HG02623 (cell line): Measurements from ENCODE around the gene SLCO4A1.

ENCODE experiments used
- ATAC-seq: cut with Tn5 transposase; IDR thresholded peaks from one replicate; pipeline ENCODE4 v1.9.1; 2021; ENCODE audit warnings: moderate library complexity; ENCODE audit not compliant: unreplicated experiment

SLCO4A1 gene

GRCh38 chr20:62710221-62710885 is 68.0 kb downstream of the SLCO4A1 start:
- no peak for ATAC-seq

GRCh38 chr20:62710886-62711702 is 68.8 kb downstream of the SLCO4A1 start:
- no peak for ATAC-seq

- no peak for ATAC-seq
Observed at GRCh38 chr20:62711703-62712101, 69.4 kb downstream of the SLCO4A1 start.

GRCh38 chr20:62712606-62713005 is 70.3 kb downstream of the SLCO4A1 start:
- no peak for ATAC-seq

- ATAC-seq: no peak
Observed at GRCh38 chr20:62714006-62714405, 71.7 kb downstream of the SLCO4A1 start.

GRCh38 chr20:62714799-62715198 is 72.5 kb downstream of the SLCO4A1 start:
- no peak for ATAC-seq

GRCh38 chr20:62715201-62715600 is 72.9 kb downstream of the SLCO4A1 start:
- ATAC-seq: no peak

GRCh38 chr20:62716198-62716940 is 74.1 kb downstream of the SLCO4A1 start:
- no peak for ATAC-seq

GRCh38 chr20:62716941-62717310 is 74.6 kb downstream of the SLCO4A1 start:
- no peak for ATAC-seq

GRCh38 chr20:62717933-62718332 is 75.6 kb downstream of the SLCO4A1 start:
- ATAC-seq: no peak

GRCh38 chr20:62718546-62718945 is 76.2 kb downstream of the SLCO4A1 start:
- no peak for ATAC-seq

- no peak for ATAC-seq
Observed at GRCh38 chr20:62719250-62719935, 77.1 kb downstream of the SLCO4A1 start.
